PC-3 (cell line): ENCODE results near the gene KISS1R. TPM values are rescaled to one million over a fixed set of nuclear protein-coding genes. Genes with fewer than 3 reads are reported as not detected.

Source experiments
- ATAC-seq: fragments of 200-7000 bp; cut with Tn5 transposase; 2 replicates; pipeline ENCODE4 v1.9.1; 2020; ENCODE audit warnings: mild to moderate bottlenecking, moderate library complexity
- Bru-seq: library from RNA; stranded (reverse); fragments of 400-500 nt; gene quantifications from one replicate; lab custom pipeline; 2021; lab: Mats Ljungman, UMichigan
- BruChase-seq, 2 experiments: library from RNA; stranded (reverse); fragments of 400-500 nt; gene quantifications; one replicate each; lab custom pipeline; 2021; lab: Mats Ljungman, UMichigan
- BruUV-seq: library from RNA; stranded (reverse); fragments of 400-500 nt; replicated peaks from 2 replicates; lab custom pipeline; 2021; lab: Mats Ljungman, UMichigan
- CTCF ChIA-PET: fragments of 300-600 bp; sonication (Branson Sonifier 250); formaldehyde crosslinking; loops from one replicate; lab custom pipeline; 2022; ENCODE audit warnings: antibody characterized with exemption; lab: Charles Lee
- POLR2A ChIA-PET: fragments of 300-600 bp; sonication (Branson Sonifier 250); formaldehyde crosslinking; loops from one replicate; lab custom pipeline; 2022; ENCODE audit warnings: antibody characterized with exemption; ENCODE audit not compliant: unreplicated experiment; lab: Charles Lee
- DNase-seq: peaks from one replicate; pipeline ENCODE4 v3.0.0-alpha.2; 2015
- H2AFZ ChIP-seq: fragments of 300-600 bp; sonication (generic); 2 replicates; pipeline ENCODE4 v1.6.0; 2016; ENCODE audit warnings: antibody characterized with exemption, low read length
- H3F3A ChIP-seq: fragments of 300-600 bp; sonication (generic); one replicate; pipeline ENCODE4 v1.6.0; 2017; ENCODE audit warnings: antibody characterized with exemption, low read length, control low read depth, mild to moderate bottlenecking; ENCODE audit not compliant: unreplicated experiment
- H3K27ac ChIP-seq: fragments of 300-600 bp; sonication (generic); 2 replicates; pipeline ENCODE4 v1.5.1; 2016; ENCODE audit warnings: mild to moderate bottlenecking, low read length
- H3K27me3 ChIP-seq: fragments of 300-600 bp; sonication (generic); 2 replicates; pipeline ENCODE4 v1.6.1; 2016; ENCODE audit warnings: low read length, mixed read lengths
- H3K36me3 ChIP-seq: fragments of 300-600 bp; sonication (generic); 2 replicates; pipeline ENCODE4 v1.6.1; 2016; ENCODE audit warnings: low read depth, mixed run types, low read length, mixed read lengths
- H3K4me1 ChIP-seq: fragments of 300-600 bp; sonication (generic); 2 replicates; pipeline ENCODE4 v1.5.1; 2016; ENCODE audit warnings: low read length; ENCODE audit not compliant: insufficient read depth
- H3K4me2 ChIP-seq: fragments of 300-600 bp; sonication (generic); 2 replicates; pipeline ENCODE4 v1.6.0; 2016; ENCODE audit warnings: low read length
- H3K4me3 ChIP-seq: fragments of 300-600 bp; sonication (generic); 2 replicates; pipeline ENCODE4 v1.5.1; 2016; ENCODE audit warnings: mild to moderate bottlenecking, low read length, mixed read lengths
- H3K79me2 ChIP-seq: fragments of 300-600 bp; sonication (generic); 2 replicates; pipeline ENCODE4 v1.6.1; 2017; ENCODE audit warnings: low read length, mixed read lengths
- H3K9ac ChIP-seq: fragments of 300-600 bp; sonication (generic); 2 replicates; pipeline ENCODE4 v1.6.0; 2016; ENCODE audit warnings: mild to moderate bottlenecking, low read length
- H3K9me2 ChIP-seq: fragments of 300-600 bp; sonication (generic); replicated peaks from 2 replicates; pipeline ENCODE4 v1.6.1; 2016; ENCODE audit warnings: mixed run types, low read length, mixed read lengths
- H3K9me3 ChIP-seq: fragments of 300-600 bp; sonication (generic); 2 replicates; pipeline ENCODE4 v1.6.1; 2016; ENCODE audit warnings: low read length, mixed read lengths
- H4K20me1 ChIP-seq: fragments of 300-600 bp; sonication (generic); 2 replicates; pipeline ENCODE4 v1.6.1; 2016; ENCODE audit warnings: low read length, mixed read lengths
- EZH2 ChIP-seq: fragments of 300-600 bp; sonication (generic); IDR thresholded peaks from one replicate; pipeline ENCODE4 v1.6.1; 2017; ENCODE audit warnings: antibody characterized with exemption, mild to moderate bottlenecking, low read length; ENCODE audit not compliant: unreplicated experiment
- EZH2phosphoT487 ChIP-seq: fragments of 300-600 bp; sonication (generic); IDR thresholded peaks from 2 replicates; pipeline ENCODE4 v1.6.1; 2018; ENCODE audit warnings: mild to moderate bottlenecking, antibody characterized with exemption, low read length, borderline replicate concordance
- intact Hi-C: fragments of 100-400 bp; cut with micrococcal nuclease; formaldehyde crosslinking; loops from 2 replicates; pipeline ENCODE4 v1.9.0; 2023
- long read RNA-seq: library from polyadenylated mRNA; unstranded; transcript quantifications from one replicate; pipeline ENCODE4 v2.0.0, GENCODE V29; 2021; ENCODE audit not compliant: unreplicated experiment
- total RNA-seq: library from RNA; depleted of rRNA; stranded (reverse); fragments of >200 nt; gene quantifications from 2 replicates; pipeline ENCODE4 v1.2.3, GENCODE V29; 2014; rRNA removed
- TF ChIP-seq, protein P1 (sequence below): fragments of 300-600 bp; sonication (generic); conservative IDR thresholded peaks from 2 replicates; pipeline ENCODE4 v1.5.1; 2017; ENCODE audit warnings: antibody characterized with exemption, low read depth, mild to moderate bottlenecking, low read length

The KISS1R gene
- total RNA-seq: 1.2 and 3.9 TPM in 2 replicates
- percentile 13 among the genes with signal in this experiment for Bru-seq, nascent RNA
- percentile 22 among the genes with signal in this experiment for BruChase-seq, experiment 1, labeled RNA remaining after a 6-hour chase
- BruChase-seq, experiment 2, labeled RNA remaining after a 2-hour chase: not detected
- long read RNA-seq, partial matches to known transcripts: 0 of 1 reads
- long read RNA-seq, other reads (novel, unspliced or antisense): 1 of 1 reads

DNA sequence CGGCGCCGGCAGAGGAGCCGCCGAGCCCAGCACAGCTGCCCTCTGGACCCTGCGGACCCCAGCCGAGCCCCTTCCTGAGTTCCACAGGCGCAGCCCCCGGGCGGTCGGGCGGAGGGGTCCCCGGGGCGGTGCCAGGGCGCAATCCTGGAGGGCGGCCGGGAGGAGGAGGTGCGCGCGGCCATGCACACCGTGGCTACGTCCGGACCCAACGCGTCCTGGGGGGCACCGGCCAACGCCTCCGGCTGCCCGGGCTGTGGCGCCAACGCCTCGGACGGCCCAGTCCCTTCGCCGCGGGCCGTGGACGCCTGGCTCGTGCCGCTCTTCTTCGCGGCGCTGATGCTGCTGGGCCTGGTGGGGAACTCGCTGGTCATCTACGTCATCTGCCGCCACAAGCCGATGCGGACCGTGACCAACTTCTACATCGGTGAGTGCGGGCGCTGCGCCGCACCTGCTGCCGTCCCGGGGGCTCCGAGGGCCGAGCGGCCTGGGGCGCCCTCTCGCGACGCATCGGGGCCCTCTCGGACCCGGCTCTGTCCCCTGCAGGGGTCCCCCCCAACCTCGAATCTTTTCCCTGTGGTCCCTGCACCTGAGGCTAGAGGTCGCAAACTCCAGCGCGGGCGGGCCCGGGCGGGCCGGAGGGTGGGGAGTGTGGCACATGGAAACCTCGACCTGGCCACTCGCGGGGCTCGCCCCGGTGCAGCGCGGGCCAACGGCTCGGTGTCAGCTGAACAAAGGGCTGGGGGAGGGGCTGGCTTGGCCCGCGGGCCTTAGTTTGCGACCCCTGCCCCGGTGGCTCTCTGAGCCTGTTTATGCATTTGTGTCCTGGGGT, at the start of gene KISS1R:
Gene KISS1R (plus strand): TSS at position 11 of the 829 bp plus-strand sequence. CDS start 170 bp downstream, at position 181.
- peaks cover 7% of the 10 kb centered on the region; the same call in 1 of the 2 replicates for H3K27me3 ChIP-seq
- DNase-seq (peak; percentile 23), ATAC-seq (no peak)
- intact Hi-C loops: no loop called here
- no peak within 1 kb of the TSS for H3K27ac ChIP-seq
- peaks cover 4% of the 10 kb centered on the region; the same call in 1 of the 2 replicates for H3K4me1 ChIP-seq
- no peak within 1 kb of the TSS for H2AFZ ChIP-seq
- no peaks in the 10 kb centered on the region for H3F3A ChIP-seq
- no peaks in the 10 kb centered on the region for H4K20me1 ChIP-seq
- no peak within 1 kb of the TSS for H3K9ac ChIP-seq
- no peaks in the 10 kb centered on the region for H3K9me2 ChIP-seq
- peak within 1 kb of the TSS; percentile 35 for H3K4me3 ChIP-seq
- BruUV-seq: no TSS peak
- CTCF ChIA-PET: no interaction called here
- TF ChIP-seq, protein P1, sequence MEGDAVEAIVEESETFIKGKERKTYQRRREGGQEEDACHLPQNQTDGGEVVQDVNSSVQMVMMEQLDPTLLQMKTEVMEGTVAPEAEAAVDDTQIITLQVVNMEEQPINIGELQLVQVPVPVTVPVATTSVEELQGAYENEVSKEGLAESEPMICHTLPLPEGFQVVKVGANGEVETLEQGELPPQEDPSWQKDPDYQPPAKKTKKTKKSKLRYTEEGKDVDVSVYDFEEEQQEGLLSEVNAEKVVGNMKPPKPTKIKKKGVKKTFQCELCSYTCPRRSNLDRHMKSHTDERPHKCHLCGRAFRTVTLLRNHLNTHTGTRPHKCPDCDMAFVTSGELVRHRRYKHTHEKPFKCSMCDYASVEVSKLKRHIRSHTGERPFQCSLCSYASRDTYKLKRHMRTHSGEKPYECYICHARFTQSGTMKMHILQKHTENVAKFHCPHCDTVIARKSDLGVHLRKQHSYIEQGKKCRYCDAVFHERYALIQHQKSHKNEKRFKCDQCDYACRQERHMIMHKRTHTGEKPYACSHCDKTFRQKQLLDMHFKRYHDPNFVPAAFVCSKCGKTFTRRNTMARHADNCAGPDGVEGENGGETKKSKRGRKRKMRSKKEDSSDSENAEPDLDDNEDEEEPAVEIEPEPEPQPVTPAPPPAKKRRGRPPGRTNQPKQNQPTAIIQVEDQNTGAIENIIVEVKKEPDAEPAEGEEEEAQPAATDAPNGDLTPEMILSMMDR: peak; percentile 60
- no peak for TF ChIP-seq EZH2
- no peaks in the 10 kb centered on the region for H3K9me3 ChIP-seq
- H3K4me2 ChIP-seq: peak within 1 kb of the TSS; percentile 78
- H3K79me2 ChIP-seq: peaks cover 3% of the 10 kb centered on the region
- no peaks in the 10 kb centered on the region for H3K36me3 ChIP-seq
- POLR2A ChIA-PET: no interaction called here

DNA sequence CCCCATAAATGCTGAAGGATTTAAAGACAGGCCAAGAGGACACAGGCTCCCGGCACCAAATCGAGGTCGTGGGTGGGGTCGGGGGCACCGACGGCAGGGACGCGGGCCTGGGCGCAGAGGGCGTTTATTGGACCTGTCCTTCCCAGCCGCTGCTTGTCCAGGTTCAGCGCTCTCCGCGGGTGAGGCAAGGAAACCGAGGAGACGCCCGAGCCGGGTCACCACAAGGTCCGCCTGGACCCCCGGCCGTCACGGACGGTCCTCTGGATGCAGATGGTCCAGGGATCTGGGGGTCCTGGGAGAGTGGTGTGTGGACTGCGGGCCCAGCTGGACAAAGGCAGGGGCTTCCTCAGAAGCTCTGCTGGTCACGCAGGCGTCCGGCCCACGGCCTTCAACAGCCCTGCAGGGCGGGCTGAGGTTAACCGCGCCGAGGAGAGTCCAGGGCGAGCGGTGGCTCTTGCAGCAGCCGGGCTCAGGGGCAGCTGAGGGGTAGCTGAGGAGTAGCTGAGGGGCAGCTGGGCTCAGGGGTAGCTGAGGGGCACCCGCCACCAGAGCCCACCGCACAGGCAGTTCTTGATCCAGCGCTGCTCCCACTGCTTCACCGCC, 49.2 kb upstream of the KISS1R start:
- H3K4me1 ChIP-seq: peaks cover 12% of the 10 kb centered on the region
- H3K9me3 ChIP-seq: no peaks in the 10 kb centered on the region
- no peak for DNase-seq
- no peaks in the 10 kb centered on the region for H3K79me2 ChIP-seq
- H3K27ac ChIP-seq: no peak overlapping the region
- H3K36me3 ChIP-seq: no peaks in the 10 kb centered on the region
- no peak overlapping the region for H3K4me3 ChIP-seq
- no peaks in the 10 kb centered on the region for H3K9me2 ChIP-seq
- ChIA-PET CTCF (no interaction called here), POLR2A (no interaction called here)
- ATAC-seq: no peak
- no peak overlapping the region for H2AFZ ChIP-seq
- intact Hi-C loops: no loop called here
- no peak overlapping the region for H3K4me2 ChIP-seq
- TF ChIP-seq EZH2phosphoT487 (no peak), EZH2 (no peak)
- TF ChIP-seq, protein P1: no peak
- no peaks in the 10 kb centered on the region for H3K27me3 ChIP-seq
- H3K9ac ChIP-seq: no peak overlapping the region
- BruUV-seq: no TSS peak
- no peaks in the 10 kb centered on the region for H3F3A ChIP-seq
- no peaks in the 10 kb centered on the region for H4K20me1 ChIP-seq
